Measurements from ENCODE around the gene AGBL4. TPM values are rescaled to one million over a fixed set of nuclear protein-coding genes. Genes with fewer than 3 reads are reported as not detected.

The AGBL4 gene
- total and polyA plus RNA-seq, 2 of the 4 experiments (the other 2 are of a cell fraction): not detected

GRCh38 chr1:49181033-49181432, 842.7 kb downstream of the AGBL4 start:
- Histone ChIP-seq H2BK5ac (ENCODE audit: low read depth, low read length, poor library complexity, severe bottlenecking) (no peak overlapping the region), H4K8ac (ENCODE audit: low read depth in 2 of 2, low read length in 2 of 2) (no peak overlapping the region), H3K4me1 (ENCODE audit: control insufficient read depth, insufficient read depth, low read length) (no peaks in the 10 kb centered on the region), H3K27ac (ENCODE audit: insufficient read depth, low read length) (no peak overlapping the region), H3K4me3 (ENCODE audit: insufficient read depth, low read depth, low read length) (no peak overlapping the region), H3K27me3 (ENCODE audit: control insufficient read depth, insufficient read depth, low read length) (no peaks in the 10 kb centered on the region), H4K5ac (ENCODE audit: low read depth, low read length) (no peak overlapping the region), H2AK5ac (ENCODE audit: low read depth, low read length) (no peak overlapping the region), H2BK20ac (ENCODE audit: low read depth, low read length) (no peak overlapping the region), H2AFZ (replicated peaks; ENCODE audit: low read length, poor library complexity) (no peak overlapping the region), H3K56ac (ENCODE audit: extremely low read depth, insufficient read depth, low read length) (no peak overlapping the region), H3K4ac (ENCODE audit: low read depth, low read length) (no peak overlapping the region), H3K23ac (ENCODE audit: low read depth, low read length) (no peak overlapping the region), H3K4me2 (ENCODE audit: low read depth, low read length) (no peak overlapping the region), H3K9me3 (ENCODE audit: control insufficient read depth, insufficient read depth, low read length) (peaks cover 11% of the 10 kb centered on the region), H2BK15ac (ENCODE audit: low read depth, low read length) (no peak overlapping the region), H2BK120ac (ENCODE audit: low read depth, low read length) (no peak overlapping the region), H3K9me1 (ENCODE audit: insufficient read depth, low read length) (no peaks in the 10 kb centered on the region), H3K79me1 (ENCODE audit: low read depth in 1 of 2, low read length in 2 of 2) (no peaks in the 10 kb centered on the region), H2AK9ac (replicated peaks; ENCODE audit: low read depth, low read length, poor library complexity) (no peak overlapping the region), H3K9ac (ENCODE audit: low read depth, low read length) (no peak overlapping the region), H3K36me3 (ENCODE audit: control insufficient read depth, insufficient read depth, low read length) (no peaks in the 10 kb centered on the region), H4K91ac (ENCODE audit: insufficient read depth, low read depth, low read length) (no peak overlapping the region), H3K18ac (ENCODE audit: low read depth, low read length) (no peak overlapping the region), H4K20me1 (ENCODE audit: insufficient read depth, low read length) (no peaks in the 10 kb centered on the region), H3K14ac (replicated peaks; ENCODE audit: low read depth, low read length) (no peak overlapping the region)
- dilution Hi-C loops (cut with HindIII; ENCODE audit: low sequenced_read_pairs, unreplicated experiment) (no loop called here), intact Hi-C loops (cut with micrococcal nuclease) (no loop called here), in situ Hi-C loops (cut with MboI; ENCODE audit: low sequenced_read_pairs) (no loop called here)
- ATAC-seq (ENCODE audit: low read depth) (no peak), DNase-seq (no peak)
- POLR2A ChIA-PET (ENCODE audit: unreplicated experiment): no interaction called here
- no peak for TF ChIP-seq MAFK (IDR thresholded peaks at IDR 0.05; ENCODE audit: low read depth, low read length)
- TF ChIP-seq CTCF (conservative IDR thresholded peaks at IDR 0.05; ENCODE audit: low read depth, low read length): no peak
- no peak for TF ChIP-seq FOS (IDR thresholded peaks at IDR 0.05; ENCODE audit: low read depth, low read length)
- TF ChIP-seq POLR2A (IDR thresholded peaks at IDR 0.05; ENCODE audit: low read depth, low read length): no peak
- no peak for TF ChIP-seq MAZ (IDR thresholded peaks at IDR 0.05; ENCODE audit: borderline replicate concordance, low read depth, low read length)
- no peak for TF ChIP-seq USF2 (IDR thresholded peaks at IDR 0.05; ENCODE audit: low read depth, low read length)
- TF ChIP-seq RAD21 (IDR thresholded peaks at IDR 0.05; ENCODE audit: low read length): no peak
- no peak for TF ChIP-seq MXI1 (IDR thresholded peaks at IDR 0.05; ENCODE audit: borderline replicate concordance, low read depth, low read length)
- no peak for TF ChIP-seq NFE2L2 (IDR thresholded peaks at IDR 0.05; ENCODE audit: low read depth, low read length)
- TF ChIP-seq SMC3 (IDR thresholded peaks at IDR 0.05; ENCODE audit: low read depth, low read length): no peak
- no peak for TF ChIP-seq BHLHE40 (IDR thresholded peaks at IDR 0.05; ENCODE audit: low read depth, low read length)
- no peak for TF ChIP-seq CEBPB (IDR thresholded peaks at IDR 0.05; ENCODE audit: low read depth, low read length)
- no peak for TF ChIP-seq RFX5 (IDR thresholded peaks at IDR 0.05; ENCODE audit: low read depth, low read length)
- TF ChIP-seq RCOR1 (IDR thresholded peaks at IDR 0.05; ENCODE audit: insufficient replicate concordance, low read length): no peak
- TF ChIP-seq ELK1 (IDR thresholded peaks at IDR 0.05; ENCODE audit: borderline replicate concordance, low read depth, low read length): no peak
- no peak for TF ChIP-seq CHD1 (IDR thresholded peaks at IDR 0.05; ENCODE audit: low read depth, low read length)
- WGBS, 2 experiments (ENCODE audit: extremely low coverage in 2 of 2, insufficient read length in 1 of 2): 0% methylated on average over 1 of the region's 2 CpGs; no CpG with 5 or more reads in 1 of the 2 experiments
- CTCF ChIA-PET: no interaction called here
- BruUV-seq (replicated peaks): no TSS peak
